Transverse colon (tissue), 4 donors: Measurements from ENCODE around the gene IMPG2. TPM values are rescaled to one million over a fixed set of nuclear protein-coding genes. Genes with fewer than 3 reads are reported as not detected.

Source experiments
- DNase-seq: peaks from one replicate; pipeline ENCODE4 v3.0.0-alpha.2; 2019
- H3K27ac ChIP-seq, 4 donors: fragments of 200-600 bp; sonication (generic); 2 replicates each; pipeline ENCODE4 v1.5.1; 2016 to 2018; ENCODE audit warnings: inconsistent platforms in 4 of 4
- H3K27me3 ChIP-seq: fragments of 200-600 bp; sonication (generic); 2 replicates; pipeline ENCODE4 v1.5.1; 2017; ENCODE audit warnings: inconsistent platforms
- H3K36me3 ChIP-seq, 4 donors: fragments of 200-600 bp; sonication (generic); 2 replicates each; pipeline ENCODE4 v1.5.1; 2017 to 2019; ENCODE audit warnings: inconsistent platforms in 4 of 4
- H3K4me1 ChIP-seq, 4 donors: fragments of 200-600 bp; sonication (generic); 2 replicates each; pipeline ENCODE4 v1.5.1; 2017 to 2020; ENCODE audit warnings: inconsistent platforms in 4 of 4
- H3K4me3 ChIP-seq, 4 donors: fragments of 200-600 bp; sonication (generic); 1 replicate in 1 of 4; 2 replicates in 3 of 4; pipeline versions ENCODE4 v1.5.1 to v1.6.1; 2017 to 2019; ENCODE audit warnings: inconsistent platforms in 4 of 4
- H3K9me3 ChIP-seq, 2 donors: fragments of 200-600 bp; sonication (generic); 2 replicates each; pipeline ENCODE4 v1.5.1; 2017 to 2019; ENCODE audit warnings: inconsistent platforms in 2 of 2
- EP300 ChIP-seq: sonication (generic); formaldehyde crosslinking; IDR thresholded peaks from one replicate; pipeline ENCODE4 v1.6.1; 2017; ENCODE audit warnings: antibody characterized with exemption, low read depth
- POLR2A ChIP-seq: fragments of 450-650 bp; IDR thresholded peaks from one replicate; pipeline ENCODE4 v1.6.1; 2016; ENCODE audit warnings: antibody characterized with exemption, mild to moderate bottlenecking, moderate library complexity
- POLR2AphosphoS5 ChIP-seq, 3 donors: sonication (generic); formaldehyde crosslinking; IDR thresholded peaks; one replicate each; pipeline ENCODE4 v1.6.1; 2016; ENCODE audit warnings: antibody characterized with exemption in 3 of 3
- WGBS, 2 donors: methylation state at CpG; one replicate each; pipeline ENCODE4 v1.1.5; 2018; ENCODE audit warnings: low coverage in 1 of 2; 5-methylcytosine and 5-hydroxymethylcytosine counted together
- in situ Hi-C, 4 donors: fragments of 200-750 bp; cut with MboI; loops; one replicate each; pipeline versions ENCODE4 v1.15.0 to v1.15.1; 2017; ENCODE audit warnings: low sequenced_read_pairs in 3 of 4, low pct_ligation_motif_present in 1 of 4, low pct_unique_long_range_greater_than_20kb in 1 of 4
- intact Hi-C: fragments of 100-400 bp; cut with DNase I; formaldehyde crosslinking; loops from one replicate; pipeline ENCODE4 v1.15.1; 2023; ENCODE audit warnings: low total_unique reads
- total RNA-seq, 4 donors: library from RNA; depleted of rRNA; stranded (reverse); fragments of >200 nt; gene quantifications; one replicate each; pipeline ENCODE4 v1.1.0, GENCODE V29; 2016
- TF ChIP-seq, protein P1 (sequence below), 5 experiments: fragments of 200-600 bp in 3 of 5; fragments of 450-650 bp in 2 of 5; sonication (generic) in 3 of 5; IDR thresholded peaks; 1 replicate in 2 of 5; 2 replicates in 3 of 5; pipeline ENCODE4 v1.5.1; 2016 to 2017; ENCODE audit warnings: antibody characterized with exemption in 5 of 5, inconsistent platforms in 3 of 5, mild to moderate bottlenecking in 2 of 5, moderate library complexity in 1 of 5

IMPG2 gene
- total RNA-seq, 4 donors from 2014 or later = 0.14 to 0.37 (median 0.32) TPM; not detected in 1

DNA sequence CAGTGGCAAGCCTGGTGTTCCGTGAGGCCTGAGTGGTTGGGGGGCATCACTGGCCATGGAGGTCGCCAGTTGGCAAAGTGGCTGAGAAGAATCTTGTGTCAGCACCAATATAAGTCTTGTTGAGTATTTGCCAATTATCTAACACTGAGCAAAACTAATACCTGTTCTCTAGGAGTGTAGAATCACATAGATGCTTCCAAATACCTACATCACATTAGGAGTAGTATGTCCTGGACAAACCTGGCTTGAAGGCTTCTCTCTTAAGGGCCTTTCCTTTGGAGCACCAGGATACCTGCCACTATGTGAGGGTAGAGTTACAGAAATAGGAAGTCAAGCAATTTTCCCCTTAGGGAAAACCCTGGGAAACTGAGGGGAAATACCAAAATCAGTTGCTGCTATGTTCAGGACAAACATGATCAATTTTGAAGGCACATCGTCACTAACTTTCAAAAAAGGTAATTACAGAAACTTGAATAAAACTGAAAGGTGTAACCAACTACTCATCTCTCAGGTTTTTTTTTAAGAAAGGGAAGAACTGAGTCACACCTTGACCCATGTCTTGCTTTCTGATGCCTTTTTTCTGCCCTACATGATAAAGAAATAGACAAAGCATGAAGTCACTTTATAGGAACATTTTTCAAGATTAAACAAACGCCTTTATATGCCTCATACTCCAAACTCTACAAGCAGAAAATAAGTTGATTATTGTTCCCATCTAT, 100.4 kb downstream of the IMPG2 start:
- Histone ChIP-seq H3K36me3 (no peaks in the 10 kb centered on the region), H3K4me3 (no peak overlapping the region), H3K27me3 (no peaks in the 10 kb centered on the region), H3K4me1 (no peaks in the 10 kb centered on the region), H3K9me3 (no peaks in the 10 kb centered on the region), H3K27ac (no peak overlapping the region)
- WGBS, 2 donors = 86 to 92% methylated on average over 4 of the region's 4 CpGs
- in situ Hi-C loops (no loop called here), intact Hi-C loops (no loop called here)
- TF ChIP-seq POLR2AphosphoS5 (IDR thresholded peaks at IDR 0.05) (no peak), EP300 (no peak), POLR2A (no peak)
- TF ChIP-seq, protein P1, sequence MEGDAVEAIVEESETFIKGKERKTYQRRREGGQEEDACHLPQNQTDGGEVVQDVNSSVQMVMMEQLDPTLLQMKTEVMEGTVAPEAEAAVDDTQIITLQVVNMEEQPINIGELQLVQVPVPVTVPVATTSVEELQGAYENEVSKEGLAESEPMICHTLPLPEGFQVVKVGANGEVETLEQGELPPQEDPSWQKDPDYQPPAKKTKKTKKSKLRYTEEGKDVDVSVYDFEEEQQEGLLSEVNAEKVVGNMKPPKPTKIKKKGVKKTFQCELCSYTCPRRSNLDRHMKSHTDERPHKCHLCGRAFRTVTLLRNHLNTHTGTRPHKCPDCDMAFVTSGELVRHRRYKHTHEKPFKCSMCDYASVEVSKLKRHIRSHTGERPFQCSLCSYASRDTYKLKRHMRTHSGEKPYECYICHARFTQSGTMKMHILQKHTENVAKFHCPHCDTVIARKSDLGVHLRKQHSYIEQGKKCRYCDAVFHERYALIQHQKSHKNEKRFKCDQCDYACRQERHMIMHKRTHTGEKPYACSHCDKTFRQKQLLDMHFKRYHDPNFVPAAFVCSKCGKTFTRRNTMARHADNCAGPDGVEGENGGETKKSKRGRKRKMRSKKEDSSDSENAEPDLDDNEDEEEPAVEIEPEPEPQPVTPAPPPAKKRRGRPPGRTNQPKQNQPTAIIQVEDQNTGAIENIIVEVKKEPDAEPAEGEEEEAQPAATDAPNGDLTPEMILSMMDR (IDR thresholded peaks at IDR 0.05) = no peak
- DNase-seq = no peak

DNA sequence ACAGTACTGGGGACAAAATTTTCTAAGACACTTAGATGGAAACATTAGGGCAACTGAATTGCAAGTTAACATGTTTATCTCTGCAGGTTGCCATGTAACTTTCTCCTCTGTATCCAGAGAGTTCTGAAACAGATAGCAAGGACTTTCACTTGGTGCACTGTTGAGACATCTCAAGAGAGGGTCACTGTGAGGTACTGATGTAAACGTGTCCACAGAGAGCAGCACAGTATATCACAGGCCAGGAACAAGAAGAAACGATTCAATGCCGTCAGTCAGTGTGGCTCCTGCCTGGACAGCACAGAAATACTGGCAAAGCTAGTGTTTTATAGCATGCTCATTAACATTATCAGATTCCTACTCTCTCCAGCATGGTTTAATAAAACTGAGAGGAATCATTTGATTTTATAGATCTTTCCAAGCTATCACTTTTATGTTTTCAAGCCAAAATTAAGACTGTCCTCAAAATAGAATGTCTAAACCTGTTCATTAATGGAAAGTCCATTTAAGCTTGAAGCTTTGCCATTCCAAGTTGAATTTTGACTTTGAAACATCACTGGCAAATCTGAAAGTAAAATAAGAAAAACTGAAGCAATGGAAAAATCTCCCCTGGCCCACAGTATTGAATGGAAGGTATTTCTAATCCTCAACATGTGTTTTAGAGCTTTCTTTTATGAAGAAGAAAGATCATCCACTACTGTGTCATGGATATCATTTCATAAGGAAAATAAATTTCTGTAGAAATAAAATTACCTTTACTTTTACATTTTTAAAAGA, 102.7 kb downstream of the IMPG2 start:
- Histone ChIP-seq H3K4me1 (no peaks in the 10 kb centered on the region), H3K27me3 (no peaks in the 10 kb centered on the region), H3K36me3 (no peaks in the 10 kb centered on the region), H3K4me3 (no peak overlapping the region), H3K9me3 (no peaks in the 10 kb centered on the region), H3K27ac (peak overlapping the region in 1 of 4 donors; percentile 9)
- no peak for DNase-seq
- TF ChIP-seq EP300 = no peak
- TF ChIP-seq, protein P1 (IDR thresholded peaks at IDR 0.05) = no peak
- no peak for TF ChIP-seq POLR2AphosphoS5 (IDR thresholded peaks at IDR 0.05)
- no peak for TF ChIP-seq POLR2A
- in situ Hi-C loops = no loop called here
- WGBS, 2 donors = 59 to 78% methylated on average over 3 of the region's 3 CpGs
- intact Hi-C loops = no loop called here

DNA sequence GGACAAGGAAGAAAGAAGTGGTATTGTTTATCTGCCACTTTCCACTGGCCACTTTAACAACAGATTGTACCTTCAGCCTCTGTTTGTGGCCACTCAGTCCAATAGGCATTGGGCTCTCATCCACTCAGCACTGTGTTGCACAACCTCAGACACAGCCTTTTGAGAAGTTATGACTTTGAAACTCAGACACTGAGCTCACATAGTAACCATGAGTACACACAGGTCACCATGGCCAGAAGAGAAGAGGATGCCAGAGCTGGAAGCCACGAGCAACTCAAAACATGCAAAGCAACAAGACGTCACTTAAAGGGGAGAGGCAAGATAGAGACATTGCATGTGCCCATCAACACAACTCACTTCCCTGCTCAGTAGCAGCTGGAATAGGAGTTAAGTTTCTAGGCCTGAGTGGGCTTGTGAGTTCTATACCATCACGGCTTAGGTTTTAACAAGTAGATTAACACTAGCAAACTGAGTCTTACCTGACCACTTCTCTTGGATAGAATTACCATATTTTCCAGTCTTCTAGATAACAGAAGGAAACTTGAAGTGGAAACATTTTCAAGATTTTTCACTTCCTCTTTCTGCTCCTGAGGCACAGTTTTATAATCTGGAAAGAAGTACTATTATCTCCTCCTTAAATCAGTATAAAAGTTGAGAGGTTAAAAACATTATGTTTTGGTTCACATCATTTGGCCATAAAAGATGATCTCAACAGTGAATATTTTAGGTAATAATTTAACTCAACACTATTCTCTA, 103.5 kb downstream of the IMPG2 start:
- H3K27me3 ChIP-seq = no peaks in the 10 kb centered on the region
- peak in 1 of 3 donors; percentile 14 for TF ChIP-seq POLR2AphosphoS5 (IDR thresholded peaks at IDR 0.05)
- no peak for TF ChIP-seq POLR2A
- peak; percentile 15 for DNase-seq
- no peaks in the 10 kb centered on the region for H3K9me3 ChIP-seq
- no peak overlapping the region for H3K4me3 ChIP-seq
- WGBS, 2 donors = 54% methylated on average over 3 of the region's 3 CpGs; no CpG with 5 or more reads in 1 of the 2 donors
- H3K27ac ChIP-seq = peak overlapping the region in 2 of 4 donors; percentile 9 to 41
- H3K4me1 ChIP-seq = no peaks in the 10 kb centered on the region
- intact Hi-C loops (no loop called here), in situ Hi-C loops (no loop called here)
- H3K36me3 ChIP-seq = no peaks in the 10 kb centered on the region

DNA sequence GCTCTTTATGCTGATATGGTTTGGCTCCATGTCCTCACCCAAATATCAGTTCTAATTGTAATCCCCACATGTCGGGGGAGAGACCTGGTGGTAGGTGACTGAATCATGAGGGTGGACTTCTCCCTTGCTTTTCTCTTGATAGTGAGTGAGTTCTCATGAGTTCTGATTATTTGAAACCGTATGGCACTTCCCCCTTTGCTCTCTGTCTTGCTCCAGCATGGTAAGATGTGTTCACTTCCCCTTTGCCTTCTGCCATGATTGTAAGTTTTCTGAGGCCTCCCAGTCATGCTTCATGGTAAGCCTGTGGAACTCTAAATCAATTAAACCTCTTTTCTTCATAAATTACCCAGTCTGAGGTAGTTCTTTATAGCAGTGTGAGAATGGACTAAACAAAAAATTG, 107.6 kb downstream of the IMPG2 start:
- WGBS, 2 donors = 77% methylated on average over 2 of the region's 2 CpGs; no CpG with 5 or more reads in 1 of the 2 donors
- TF ChIP-seq EP300 (no peak), POLR2AphosphoS5 (IDR thresholded peaks at IDR 0.05) (no peak), POLR2A (no peak)
- TF ChIP-seq, protein P1 (IDR thresholded peaks at IDR 0.05) = no peak
- H3K4me1 ChIP-seq = no peaks in the 10 kb centered on the region
- no peaks in the 10 kb centered on the region for H3K27me3 ChIP-seq
- H3K36me3 ChIP-seq = no peaks in the 10 kb centered on the region
- H3K27ac ChIP-seq = no peak overlapping the region
- H3K4me3 ChIP-seq = no peak overlapping the region
- in situ Hi-C loops (no loop called here), intact Hi-C loops (no loop called here)
- H3K9me3 ChIP-seq = no peaks in the 10 kb centered on the region
- no peak for DNase-seq
